Neural progenitor cell (in vitro differentiated cells): Measurements from ENCODE around the gene GOLGA6L10.
"Not testable (repeated sequence)": the region's sequence is repeated elsewhere in the genome, so short reads cannot be mapped to it uniquely, and the experiment has no call there.

ENCODE experiments used
- CTCF ChIP-seq: fragments of 200-600 bp; sonication (generic); IDR thresholded peaks from 2 replicates; pipeline ENCODE4 v1.5.1; 2017; ENCODE audit warnings: antibody characterized with exemption, mild to moderate bottlenecking
- EZH2phosphoT487 ChIP-seq: fragments of 200-600 bp; sonication (generic); IDR thresholded peaks from 2 replicates; pipeline ENCODE4 v1.6.1; 2017; ENCODE audit warnings: antibody characterized with exemption

GRCh38 chr15:82360618-82361017 is 11.3 kb upstream of the GOLGA6L10 start:
- not testable (repeated sequence) for TF ChIP-seq CTCF, EZH2phosphoT487
